Panc1 (cell line): ENCODE results near the gene SMPDL3B.

Experiments
- POLR2AphosphoS5 ChIP-seq: IDR thresholded peaks from 2 replicates; pipeline ENCODE4 v1.6.1; 2012; ENCODE audit warnings: mild to moderate bottlenecking, low read depth, low read length, moderate library complexity
- TF ChIP-seq, protein P1 (sequence below): fragments of 450-650 bp; IDR thresholded peaks from 2 replicates; pipeline ENCODE4 v1.5.1; 2017; ENCODE audit warnings: mild to moderate bottlenecking

DNA sequence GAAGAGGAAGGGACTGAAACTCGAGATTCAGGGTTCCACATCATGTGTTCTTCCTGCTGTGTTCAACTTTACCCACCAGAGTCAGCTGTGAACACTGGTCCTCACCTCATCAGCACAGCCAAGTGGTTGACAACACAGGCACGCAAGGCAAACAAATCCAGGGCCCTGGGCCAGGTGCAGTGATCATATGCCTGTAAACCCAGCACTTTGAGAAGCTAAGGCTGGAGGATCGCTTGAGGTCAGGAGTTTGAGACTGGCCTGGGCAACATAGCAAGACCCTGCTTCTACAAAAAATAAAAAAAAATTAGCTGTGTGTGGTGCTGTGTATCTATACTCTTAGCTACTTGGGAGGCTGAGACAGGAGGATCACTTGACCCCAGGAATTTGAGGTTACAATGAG, 16.6 kb downstream of the SMPDL3B start:
- TF ChIP-seq, protein P1, sequence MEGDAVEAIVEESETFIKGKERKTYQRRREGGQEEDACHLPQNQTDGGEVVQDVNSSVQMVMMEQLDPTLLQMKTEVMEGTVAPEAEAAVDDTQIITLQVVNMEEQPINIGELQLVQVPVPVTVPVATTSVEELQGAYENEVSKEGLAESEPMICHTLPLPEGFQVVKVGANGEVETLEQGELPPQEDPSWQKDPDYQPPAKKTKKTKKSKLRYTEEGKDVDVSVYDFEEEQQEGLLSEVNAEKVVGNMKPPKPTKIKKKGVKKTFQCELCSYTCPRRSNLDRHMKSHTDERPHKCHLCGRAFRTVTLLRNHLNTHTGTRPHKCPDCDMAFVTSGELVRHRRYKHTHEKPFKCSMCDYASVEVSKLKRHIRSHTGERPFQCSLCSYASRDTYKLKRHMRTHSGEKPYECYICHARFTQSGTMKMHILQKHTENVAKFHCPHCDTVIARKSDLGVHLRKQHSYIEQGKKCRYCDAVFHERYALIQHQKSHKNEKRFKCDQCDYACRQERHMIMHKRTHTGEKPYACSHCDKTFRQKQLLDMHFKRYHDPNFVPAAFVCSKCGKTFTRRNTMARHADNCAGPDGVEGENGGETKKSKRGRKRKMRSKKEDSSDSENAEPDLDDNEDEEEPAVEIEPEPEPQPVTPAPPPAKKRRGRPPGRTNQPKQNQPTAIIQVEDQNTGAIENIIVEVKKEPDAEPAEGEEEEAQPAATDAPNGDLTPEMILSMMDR: no peak
- TF ChIP-seq POLR2AphosphoS5: no peak
